ENCODE measurements around the gene TMEM9. TPM values are rescaled to one million over a fixed set of nuclear protein-coding genes. Genes with fewer than 3 reads are reported as not detected.

Gene TMEM9
- total and polyA plus RNA-seq, 9 of the 15 experiments (the other 6 are each of a cell fraction or from before 2014, with no cell fraction given), result 30.4 to 107 (median 67.6) TPM

DNA sequence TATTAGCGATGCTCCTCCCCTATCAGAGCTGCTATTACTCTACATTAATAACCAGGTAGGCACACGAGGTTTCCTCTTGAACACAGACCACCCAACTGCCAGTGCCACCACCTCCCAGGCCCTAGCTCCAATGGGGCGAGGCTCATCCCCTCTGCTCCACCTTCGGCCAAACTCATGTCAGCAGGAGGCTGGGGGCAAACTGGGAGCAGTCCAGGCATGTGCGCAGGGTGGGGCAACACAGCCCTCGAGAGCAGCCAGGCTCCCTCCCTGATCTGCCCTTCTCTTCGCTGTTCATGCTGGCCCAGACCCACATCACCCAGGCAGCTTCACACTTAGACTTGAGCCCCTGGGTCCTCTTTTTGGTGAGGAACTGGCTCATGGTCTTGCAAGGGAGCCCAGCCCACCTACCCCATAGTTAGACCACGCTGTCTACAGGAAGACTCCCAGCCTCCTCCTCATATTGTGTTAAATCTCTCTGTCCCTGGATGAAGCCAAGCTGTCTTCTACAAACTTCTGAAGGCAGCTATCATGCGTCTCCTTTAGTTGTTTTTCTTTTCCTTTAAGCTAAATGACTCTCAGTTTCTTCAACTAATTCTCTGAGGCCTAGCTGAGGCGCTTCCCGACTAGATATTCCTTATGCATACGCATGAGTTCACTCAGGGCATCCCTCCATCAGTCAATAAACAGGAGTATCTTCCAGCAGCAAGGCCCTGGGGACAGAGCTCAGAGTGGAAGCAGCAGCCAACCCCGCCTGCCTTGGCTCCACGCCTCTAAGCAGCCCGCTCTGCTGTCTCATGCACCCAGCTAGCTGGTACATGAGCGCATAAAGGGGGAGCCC is 12.0 kb downstream of the TMEM9 start:
- Histone ChIP-seq H3K36me3 (ENCODE audit: control insufficient read depth, insufficient read depth, low read length) (peaks cover 98% of the 10 kb centered on the region), H3K9ac (ENCODE audit: insufficient read depth in 1 of 2, low read depth in 2 of 2, low read length in 2 of 2) (0 out of 4 replicates have a peak overlapping the region, but pooled peaks of 1 of the 2 experiments have one; percentile 46), H3K27me3 (ENCODE audit: control insufficient read depth in 2 of 2, insufficient read depth in 2 of 2, low read length in 2 of 2) (no peaks in the 10 kb centered on the region), H2AFZ (ENCODE audit: low read depth, low read length) (no peak overlapping the region), H3K9me1 (ENCODE audit: control insufficient read depth, insufficient read depth, low read length) (no peaks in the 10 kb centered on the region), H3K9me3 (replicated peaks; ENCODE audit: control insufficient read depth, insufficient read depth, low read depth, low read length) (no peaks in the 10 kb centered on the region), H3K27ac (ENCODE audit: extremely low read depth, low read depth, low read length) (no peak overlapping the region), H3K4me3 (no peak overlapping the region), H3K79me2 (ENCODE audit: control insufficient read depth, insufficient read depth, low read length) (no peaks in the 10 kb centered on the region), H3K4me1 (replicated peaks in 1 of 2; ENCODE audit: control insufficient read depth in 2 of 2, insufficient read depth in 2 of 2, low read length in 2 of 2) (no peaks in the 10 kb centered on the region), H3K4me2 (ENCODE audit: insufficient read depth, low read length) (no peak overlapping the region), H4K20me1 (replicated peaks; ENCODE audit: control insufficient read depth, insufficient read depth, low read length) (peaks cover 9% of the 10 kb centered on the region)
- BruUV-seq (replicated peaks), result no TSS peak
- CTCF ChIA-PET (ENCODE audit: low intra/inter-chr PET ratio), result no interaction called here
- DNase-seq (ENCODE audit: extremely low read depth in 1 of 4, low spot score in 3 of 4) (no peak), ATAC-seq (no peak), FAIRE-seq (no peak)
- POLR2A ChIA-PET, result interaction anchor here (0.6 to 2.3 kb wide), 10 partner anchors 8 to 880 kb away, joined by 3 to 14 read pairs (median 3); partner anchors contain the start of gene TMEM9
- 83% methylated on average over 16 of the region's 16 CpGs for WGBS (ENCODE audit: insufficient coverage, low coverage, missing lambda C conversion rate)
- TF ChIP-seq POLR2G (IDR thresholded peaks at IDR 0.05; ENCODE audit: low read depth, low read length) (peak; percentile 49; the same call in 1 of the 2 replicates), RBFOX2 (IDR thresholded peaks at IDR 0.05; ENCODE audit: low read depth, low read length) (peak; percentile 32; the same call in 1 of the 2 replicates), POLR3G (IDR thresholded peaks at IDR 0.05; ENCODE audit: extremely low read depth, insufficient read length, insufficient replicate concordance) (no peak), ESRRA (IDR thresholded peaks at IDR 0.05; ENCODE audit: borderline replicate concordance, low read depth) (no peak)
- TF ChIP-seq, protein P1, sequence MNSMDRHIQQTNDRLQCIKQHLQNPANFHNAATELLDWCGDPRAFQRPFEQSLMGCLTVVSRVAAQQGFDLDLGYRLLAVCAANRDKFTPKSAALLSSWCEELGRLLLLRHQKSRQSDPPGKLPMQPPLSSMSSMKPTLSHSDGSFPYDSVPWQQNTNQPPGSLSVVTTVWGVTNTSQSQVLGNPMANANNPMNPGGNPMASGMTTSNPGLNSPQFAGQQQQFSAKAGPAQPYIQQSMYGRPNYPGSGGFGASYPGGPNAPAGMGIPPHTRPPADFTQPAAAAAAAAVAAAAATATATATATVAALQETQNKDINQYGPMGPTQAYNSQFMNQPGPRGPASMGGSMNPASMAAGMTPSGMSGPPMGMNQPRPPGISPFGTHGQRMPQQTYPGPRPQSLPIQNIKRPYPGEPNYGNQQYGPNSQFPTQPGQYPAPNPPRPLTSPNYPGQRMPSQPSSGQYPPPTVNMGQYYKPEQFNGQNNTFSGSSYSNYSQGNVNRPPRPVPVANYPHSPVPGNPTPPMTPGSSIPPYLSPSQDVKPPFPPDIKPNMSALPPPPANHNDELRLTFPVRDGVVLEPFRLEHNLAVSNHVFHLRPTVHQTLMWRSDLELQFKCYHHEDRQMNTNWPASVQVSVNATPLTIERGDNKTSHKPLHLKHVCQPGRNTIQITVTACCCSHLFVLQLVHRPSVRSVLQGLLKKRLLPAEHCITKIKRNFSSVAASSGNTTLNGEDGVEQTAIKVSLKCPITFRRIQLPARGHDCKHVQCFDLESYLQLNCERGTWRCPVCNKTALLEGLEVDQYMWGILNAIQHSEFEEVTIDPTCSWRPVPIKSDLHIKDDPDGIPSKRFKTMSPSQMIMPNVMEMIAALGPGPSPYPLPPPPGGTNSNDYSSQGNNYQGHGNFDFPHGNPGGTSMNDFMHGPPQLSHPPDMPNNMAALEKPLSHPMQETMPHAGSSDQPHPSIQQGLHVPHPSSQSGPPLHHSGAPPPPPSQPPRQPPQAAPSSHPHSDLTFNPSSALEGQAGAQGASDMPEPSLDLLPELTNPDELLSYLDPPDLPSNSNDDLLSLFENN (IDR thresholded peaks at IDR 0.05; ENCODE audit: low read depth in 2 of 2, low read length in 2 of 2), result no peak
- in situ Hi-C loops (cut with MboI), result no loop called here
- intact Hi-C loops (cut with micrococcal nuclease), result no loop called here

All from K562 (cell line).